HG03520 (cell line): ENCODE results near the gene FBXL14.

Experiments
- ATAC-seq: cut with Tn5 transposase; IDR thresholded peaks from one replicate; pipeline ENCODE4 v1.9.1; 2021; ENCODE audit warnings: mild to moderate bottlenecking, moderate library complexity; ENCODE audit not compliant: unreplicated experiment

The FBXL14 gene

GRCh38 chr12:1594261-1595025, at the start of gene FBXL14:
FBXL14 (minus strand) TSS chr12:1594581; CDS start chr12:1594066, 515 bp downstream.
- peak; percentile 45 for ATAC-seq

- ATAC-seq, result no peak
These were observed 49.6 kb upstream of the FBXL14 start for GRCh38 chr12:1643905-1644533.

GRCh38 chr12:1643043-1643442, 48.7 kb upstream of the FBXL14 start:
- ATAC-seq, result no peak

- no peak for ATAC-seq
These were observed 48.1 kb upstream of the FBXL14 start for GRCh38 chr12:1642513-1642912.

- ATAC-seq, result no peak
These were observed 46.2 kb upstream of the FBXL14 start for GRCh38 chr12:1640328-1641234.

GRCh38 chr12:1639538-1639937, 45.2 kb upstream of the FBXL14 start:
- ATAC-seq, result no peak

GRCh38 chr12:1638203-1638602, 43.8 kb upstream of the FBXL14 start:
- ATAC-seq, result no peak

GRCh38 chr12:1635301-1636095, 41.1 kb upstream of the FBXL14 start:
- ATAC-seq, result no peak

- ATAC-seq, result no peak
These were observed 40.3 kb upstream of the FBXL14 start for GRCh38 chr12:1634590-1635191.

- ATAC-seq, result no peak
These were observed 39.8 kb upstream of the FBXL14 start for GRCh38 chr12:1634149-1634548.

GRCh38 chr12:1633459-1633858, 39.1 kb upstream of the FBXL14 start:
- ATAC-seq, result no peak

GRCh38 chr12:1632702-1633101, 38.3 kb upstream of the FBXL14 start:
- ATAC-seq, result no peak

GRCh38 chr12:1630827-1631591, 36.6 kb upstream of the FBXL14 start:
- ATAC-seq, result no peak

GRCh38 chr12:1630133-1630826, 35.9 kb upstream of the FBXL14 start:
- no peak for ATAC-seq

- ATAC-seq, result no peak
These were observed 35.2 kb upstream of the FBXL14 start for GRCh38 chr12:1629338-1630132.

- ATAC-seq, result no peak
These were observed 34.4 kb upstream of the FBXL14 start, which contains the start of gene WNT5B for GRCh38 chr12:1628666-1629337. WNT5B (plus strand) TSS chr12:1629231; CDS start chr12:1631355, 2,124 bp downstream.

GRCh38 chr12:1622406-1622805, 28.0 kb upstream of the FBXL14 start:
- ATAC-seq, result no peak
